Lung (tissue), 12 donors: ENCODE results near the gene NINL. TPM values are rescaled to one million over a fixed set of nuclear protein-coding genes. Genes with fewer than 3 reads are reported as not detected.

ENCODE experiments used
- ATAC-seq: fragments of 200-7000 bp; cut with Tn5 transposase; one replicate; pipeline ENCODE4 v1.9.1; 2020; ENCODE audit warnings: moderate number of reproducible peaks; ENCODE audit not compliant: insufficient read depth, low FRiP score
- DNase-seq, 3 donors: peaks; one replicate each; pipeline ENCODE4 v3.0.0-alpha.2; 2013 to 2017
- H3K27ac ChIP-seq, 2 donors: one replicate each; pipeline ENCODE4 v1.5.1; 2013; ENCODE audit warnings: mild to moderate bottlenecking in 2 of 2, moderate library complexity in 2 of 2, control low read depth in 1 of 2, inconsistent platforms in 1 of 2, low read depth in 1 of 2, low read length in 1 of 2
- H3K27me3 ChIP-seq, 3 donors: one replicate each; pipeline ENCODE4 v1.5.1; 2013; ENCODE audit warnings: low read length in 2 of 3; ENCODE audit not compliant: control insufficient read depth in 3 of 3, insufficient read depth in 3 of 3
- H3K36me3 ChIP-seq, 4 donors: one replicate each; pipeline ENCODE4 v1.5.1; 2013; ENCODE audit warnings: low read length in 4 of 4, mild to moderate bottlenecking in 1 of 4, moderate library complexity in 1 of 4; ENCODE audit not compliant: control insufficient read depth in 4 of 4, insufficient read depth in 4 of 4
- H3K4me1 ChIP-seq, 5 donors: one replicate each; pipeline ENCODE4 v1.5.1; 2013; ENCODE audit warnings: low read length in 5 of 5, mild to moderate bottlenecking in 2 of 5, moderate library complexity in 1 of 5; ENCODE audit not compliant: control insufficient read depth in 5 of 5, insufficient read depth in 5 of 5
- H3K4me3 ChIP-seq: one replicate; pipeline ENCODE4 v1.5.1; 2013; ENCODE audit warnings: mild to moderate bottlenecking, control low read depth, moderate library complexity
- H3K9ac ChIP-seq, 2 donors: one replicate each; pipeline ENCODE4 v1.5.1; 2013; ENCODE audit warnings: low read length in 2 of 2, control low read depth in 1 of 2; ENCODE audit not compliant: insufficient read depth in 1 of 2
- H3K9me3 ChIP-seq, 4 donors: one replicate each; pipeline ENCODE4 v1.5.1; 2013; ENCODE audit warnings: low read length in 3 of 4, mild to moderate bottlenecking in 1 of 4, moderate library complexity in 1 of 4; ENCODE audit not compliant: control insufficient read depth in 4 of 4, insufficient read depth in 3 of 4
- CTCF ChIP-seq: IDR thresholded peaks from 2 replicates; pipeline ENCODE4 v1.5.1; 2012; ENCODE audit warnings: mild to moderate bottlenecking; ENCODE audit errors: control extremely low read depth, extremely low read depth
- WGBS, 2 donors: extraction: QIAGEN DNeasy Blood & Tissue Kit; methylation state at CpG; one replicate each; pipeline ENCODE4 v1.1.7; 2013; 5-methylcytosine and 5-hydroxymethylcytosine counted together
- polyA plus RNA-seq, 2 donors: library from polyadenylated mRNA; stranded (reverse); fragments of 200-250 nt; gene quantifications; one replicate each; pipeline ENCODE4 v1.2.1, GENCODE V29; 2013
- total RNA-seq, 2 donors: library from RNA; depleted of rRNA in 1 of 2; stranded (reverse); fragments of >200 nt in 1 of 2; gene quantifications; one replicate each; pipeline ENCODE4 v1.2.1, GENCODE V29; 2014 to 2021
- donor health status: control.
- donor health status: control.
- donor health status: Bipolar disorder and iron deficiency.
- donor health status: healthy.
- donor health status: DM: yes; HTN: yes; CAD: no.

NINL gene
- total and polyA plus RNA-seq, 4 donors, result 4.5 to 25.9 (median 12.0) TPM

GRCh38 chr20:25521382-25521781 is 63.9 kb downstream of the NINL start:
- Histone ChIP-seq H3K9me3 (peaks cover 0 to 3% (median 0%) of the 10 kb centered on the region in 4 donors), H3K36me3 (peaks cover 0 to 47% (median 11%) of the 10 kb centered on the region in 4 donors), H3K27ac (no peak overlapping the region), H3K27me3 (no peaks in the 10 kb centered on the region), H3K4me3 (no peak overlapping the region), H3K9ac (no peak overlapping the region), H3K4me1 (peaks cover 0 to 2% (median 0%) of the 10 kb centered on the region in 5 donors)
- no peak for TF ChIP-seq CTCF
- DNase-seq (no peak), ATAC-seq (no peak)
- 95 to 97% methylated on average over 2 of the region's 2 CpGs for WGBS, 2 donors

DNA sequence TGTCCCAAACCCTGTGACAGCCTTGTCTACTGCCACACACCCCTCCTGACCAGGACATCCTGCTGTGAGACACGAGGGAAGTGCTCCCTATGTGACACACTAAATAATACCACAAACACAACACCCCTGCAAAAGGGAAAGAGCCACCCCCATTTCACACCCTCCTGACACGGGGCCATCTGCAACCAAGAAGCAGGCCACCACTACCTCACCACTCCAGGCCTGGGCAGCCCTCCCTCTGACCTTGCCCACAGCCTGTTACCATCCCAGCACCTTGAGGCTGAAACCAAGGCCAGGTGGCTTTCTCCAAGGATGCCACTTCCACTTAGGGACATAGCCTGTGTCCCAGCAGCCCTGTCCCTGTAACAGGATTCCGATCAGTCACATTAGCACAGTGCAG is 68.2 kb downstream of the NINL start:
- ATAC-seq (no peak), DNase-seq (no peak)
- peaks cover 0 to 18% (median 5%) of the 10 kb centered on the region in 4 donors for H3K9me3 ChIP-seq
- H3K27me3 ChIP-seq, result no peaks in the 10 kb centered on the region
- H3K27ac ChIP-seq, result no peak overlapping the region
- no peak overlapping the region for H3K4me3 ChIP-seq
- H3K36me3 ChIP-seq, result peaks cover 0 to 44% (median 23%) of the 10 kb centered on the region in 4 donors
- TF ChIP-seq CTCF, result no peak
- peaks cover 0 to 2% (median 0%) of the 10 kb centered on the region in 5 donors for H3K4me1 ChIP-seq
- H3K9ac ChIP-seq, result no peak overlapping the region
- WGBS, 2 donors, result 91 to 95% methylated on average over 3 of the region's 3 CpGs

GRCh38 chr20:25514747-25515340 is 70.5 kb downstream of the NINL start:
- peaks cover 0 to 18% (median 5%) of the 10 kb centered on the region in 4 donors for H3K9me3 ChIP-seq
- no peak for ATAC-seq
- WGBS, 2 donors, result 93 to 95% methylated on average over 2 of the region's 2 CpGs
- peak overlapping the region; percentile 7 for H3K4me3 ChIP-seq
- no peaks in the 10 kb centered on the region for H3K27me3 ChIP-seq
- no peak for DNase-seq
- H3K9ac ChIP-seq, result no peak overlapping the region
- no peak overlapping the region for H3K27ac ChIP-seq
- H3K4me1 ChIP-seq, result peaks cover 0 to 2% (median 0%) of the 10 kb centered on the region in 5 donors
- peaks cover 0 to 51% (median 31%) of the 10 kb centered on the region in 4 donors for H3K36me3 ChIP-seq
- TF ChIP-seq CTCF, result no peak

DNA sequence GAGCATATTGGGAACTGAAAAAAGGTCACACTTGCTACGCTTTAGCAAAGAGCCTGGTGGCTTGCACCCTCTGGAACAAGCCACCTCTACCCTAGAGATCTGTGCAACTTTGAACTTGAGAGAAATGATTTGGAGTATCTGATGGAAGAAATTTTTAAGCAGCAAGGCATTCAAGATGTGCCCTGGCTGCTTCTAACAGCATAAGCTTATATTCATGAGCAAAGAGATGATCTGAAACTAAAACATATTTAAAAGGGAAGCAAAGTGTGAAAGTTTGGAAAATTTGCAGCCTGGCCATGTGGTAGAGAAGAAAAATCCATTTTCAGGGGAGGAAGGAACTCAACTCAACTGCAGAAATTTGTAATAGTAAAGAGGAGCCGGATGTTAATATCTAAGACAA is 71.1 kb downstream of the NINL start:
- H3K27ac ChIP-seq, result no peak overlapping the region
- peaks cover 0 to 2% (median 0%) of the 10 kb centered on the region in 5 donors for H3K4me1 ChIP-seq
- H3K27me3 ChIP-seq, result no peaks in the 10 kb centered on the region
- no peak for TF ChIP-seq CTCF
- ATAC-seq, result no peak
- DNase-seq, result no peak
- peaks cover 0 to 18% (median 5%) of the 10 kb centered on the region in 4 donors for H3K9me3 ChIP-seq
- H3K4me3 ChIP-seq, result no peak overlapping the region
- H3K9ac ChIP-seq, result no peak overlapping the region
- WGBS, 2 donors, result 95 to 96% methylated on average over 2 of the region's 2 CpGs
- H3K36me3 ChIP-seq, result peaks cover 0 to 57% (median 36%) of the 10 kb centered on the region in 4 donors
